Right lobe of liver (tissue), 4 donors: ENCODE measurements around the gene C15orf61.

Experiments used
- POLR2A ChIP-seq: fragments of 450-650 bp; IDR thresholded peaks from one replicate; pipeline ENCODE4 v1.6.1; 2017; ENCODE audit warnings: antibody characterized with exemption, mild to moderate bottlenecking
- TF ChIP-seq, protein P1 (sequence below), 4 donors: fragments of 200-600 bp in 3 of 4; fragments of 450-650 bp in 1 of 4; IDR thresholded peaks; one replicate each; pipeline versions ENCODE4 v1.5.1 to v1.8.0; 2016 to 2022; ENCODE audit warnings: antibody characterized with exemption in 4 of 4, mild to moderate bottlenecking in 2 of 4
- donor health status: DM: no; HTN: no; CAD: no.
- donor health status: DM: no; HTN: no; CAD: no.
- donor health status: DM: no; HTN: yes; CAD: no.

DNA sequence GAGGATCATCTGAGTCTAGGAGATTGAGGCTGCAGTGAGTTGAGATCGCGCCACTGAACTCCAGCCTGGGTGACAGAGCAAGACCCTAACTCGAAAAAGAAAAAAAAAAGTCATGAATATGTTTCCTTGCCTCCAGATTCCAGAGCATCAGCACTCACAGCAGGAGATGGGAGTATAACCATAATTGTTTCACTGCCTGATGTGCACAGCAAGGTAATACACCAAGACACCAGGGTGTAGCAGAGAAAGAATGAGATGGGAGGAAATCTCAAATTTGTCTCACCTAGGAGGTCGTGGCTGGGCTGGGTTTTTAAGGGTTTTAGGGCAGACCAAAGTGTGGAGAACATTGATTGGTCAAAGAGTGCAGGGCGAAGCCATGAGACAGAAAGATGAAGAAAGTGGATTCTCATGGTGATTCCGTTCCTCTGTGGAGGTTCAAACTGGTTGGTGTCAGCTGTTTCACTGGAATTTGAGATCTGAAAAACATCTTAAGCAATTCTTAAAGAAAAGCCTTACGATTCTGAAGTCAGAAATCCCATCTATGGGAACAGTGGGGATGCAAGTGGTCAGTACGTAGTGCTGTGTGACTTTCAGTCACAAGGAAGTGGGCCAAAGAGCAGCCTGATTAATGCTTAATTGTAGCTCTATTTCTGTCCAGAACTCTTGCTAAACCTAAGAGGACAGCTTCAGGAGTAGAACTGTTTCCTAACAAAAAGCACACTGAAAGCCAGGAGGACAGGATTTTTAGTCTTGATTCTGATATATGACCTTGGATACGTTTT, 7.8 kb upstream of the C15orf61 start:
- TF ChIP-seq, protein P1, sequence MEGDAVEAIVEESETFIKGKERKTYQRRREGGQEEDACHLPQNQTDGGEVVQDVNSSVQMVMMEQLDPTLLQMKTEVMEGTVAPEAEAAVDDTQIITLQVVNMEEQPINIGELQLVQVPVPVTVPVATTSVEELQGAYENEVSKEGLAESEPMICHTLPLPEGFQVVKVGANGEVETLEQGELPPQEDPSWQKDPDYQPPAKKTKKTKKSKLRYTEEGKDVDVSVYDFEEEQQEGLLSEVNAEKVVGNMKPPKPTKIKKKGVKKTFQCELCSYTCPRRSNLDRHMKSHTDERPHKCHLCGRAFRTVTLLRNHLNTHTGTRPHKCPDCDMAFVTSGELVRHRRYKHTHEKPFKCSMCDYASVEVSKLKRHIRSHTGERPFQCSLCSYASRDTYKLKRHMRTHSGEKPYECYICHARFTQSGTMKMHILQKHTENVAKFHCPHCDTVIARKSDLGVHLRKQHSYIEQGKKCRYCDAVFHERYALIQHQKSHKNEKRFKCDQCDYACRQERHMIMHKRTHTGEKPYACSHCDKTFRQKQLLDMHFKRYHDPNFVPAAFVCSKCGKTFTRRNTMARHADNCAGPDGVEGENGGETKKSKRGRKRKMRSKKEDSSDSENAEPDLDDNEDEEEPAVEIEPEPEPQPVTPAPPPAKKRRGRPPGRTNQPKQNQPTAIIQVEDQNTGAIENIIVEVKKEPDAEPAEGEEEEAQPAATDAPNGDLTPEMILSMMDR (IDR thresholded peaks at IDR 0.05): no peak
- no peak for TF ChIP-seq POLR2A
